ENCODE results near the gene SNAPIN. TPM values are rescaled to one million over a fixed set of nuclear protein-coding genes. Genes with fewer than 3 reads are reported as not detected.

The SNAPIN gene
- polyA plus RNA-seq, 3 donors: 30.7 to 141 (median 135) TPM

GRCh38 chr1:153635872-153636271, 22.6 kb upstream of the SNAPIN start:
- Mint-ChIP-seq H3K27ac (peak overlapping the region in 2 of 7 donors; percentile 32 to 59), H3K27me3 (ENCODE audit: low read depth in 3 of 3) (peaks cover 0 to 2% (median 0%) of the 10 kb centered on the region in 3 donors), H3K9me3 (no peaks in the 10 kb centered on the region), H3K4me3 (peak overlapping the region in 1 of 2 donors; percentile 42), H3K36me3 (peaks cover 40 to 57% of the 10 kb centered on the region in 2 donors), H3K4me1 (peaks cover 27% of the 10 kb centered on the region)
- DNase-seq: no peak
- H3K9ac ChIP-seq (ENCODE audit: insufficient read depth, low read length, poor library complexity, severe bottlenecking): no peak overlapping the region
- H3K27ac ChIP-seq (ENCODE audit: low read depth in 1 of 2, low read length in 2 of 2): no peak overlapping the region
- peaks cover 61% of the 10 kb centered on the region for H4K20me1 ChIP-seq (ENCODE audit: insufficient read depth, low read length)
- intact Hi-C loops (cut with micrococcal nuclease): no loop called here
- no peak overlapping the region for H3K4me3 ChIP-seq (replicated peaks in 1 of 3; ENCODE audit: low read depth in 2 of 3, low read length in 3 of 3)
- no peak overlapping the region for H2AFZ ChIP-seq (ENCODE audit: insufficient read depth, low read depth, low read length, poor library complexity, severe bottlenecking)
- 100% methylated on average over 3 of the region's 7 CpGs for WGBS (ENCODE audit: insufficient coverage)
- no peak for TF ChIP-seq CTCF (IDR thresholded peaks at IDR 0.05)
- H3K4me1 ChIP-seq (ENCODE audit: control insufficient read depth in 1 of 2, insufficient read depth in 2 of 2, low read length in 2 of 2): peaks cover 20 to 40% of the 10 kb centered on the region in 2 donors
- H3K27me3 ChIP-seq (ENCODE audit: control insufficient read depth in 2 of 2, insufficient read depth in 2 of 2, low read length in 2 of 2): no peaks in the 10 kb centered on the region
- peaks cover 68% of the 10 kb centered on the region for H3K79me2 ChIP-seq (ENCODE audit: insufficient read depth, low read length)
- peaks cover 49 to 51% of the 10 kb centered on the region in 2 donors for H3K36me3 ChIP-seq (replicated peaks in 1 of 2; ENCODE audit: control insufficient read depth in 1 of 2, insufficient read depth in 2 of 2, low read length in 2 of 2)
- H3K9me3 ChIP-seq (replicated peaks in 1 of 2; ENCODE audit: control insufficient read depth in 1 of 2, insufficient read depth in 1 of 2, low read length in 2 of 2): no peaks in the 10 kb centered on the region
- peak overlapping the region; percentile 11 for H3K4me2 ChIP-seq (replicated peaks; ENCODE audit: extremely low read depth, low read length, poor library complexity, severe bottlenecking)

- intact Hi-C loops (cut with micrococcal nuclease): no loop called here
Observed at GRCh38 chr1:153636312-153636711, 22.2 kb upstream of the SNAPIN start.

More at GRCh38 chr1:153636312-153636711, 22.2 kb upstream of the SNAPIN start:
- Histone ChIP-seq H3K9ac (ENCODE audit: insufficient read depth, low read length, poor library complexity, severe bottlenecking) (no peak overlapping the region), H3K79me2 (ENCODE audit: insufficient read depth, low read length) (peaks cover 72% of the 10 kb centered on the region), H3K4me3 (replicated peaks in 1 of 3; ENCODE audit: low read depth in 2 of 3, low read length in 3 of 3) (no peak overlapping the region), H3K36me3 (replicated peaks in 1 of 2; ENCODE audit: control insufficient read depth in 1 of 2, insufficient read depth in 2 of 2, low read length in 2 of 2) (peaks cover 54 to 56% of the 10 kb centered on the region in 2 donors), H4K20me1 (ENCODE audit: insufficient read depth, low read length) (peaks cover 65% of the 10 kb centered on the region), H3K4me1 (ENCODE audit: control insufficient read depth in 1 of 2, insufficient read depth in 2 of 2, low read length in 2 of 2) (peaks cover 20 to 36% of the 10 kb centered on the region in 2 donors), H3K27me3 (ENCODE audit: control insufficient read depth in 2 of 2, insufficient read depth in 2 of 2, low read length in 2 of 2) (no peaks in the 10 kb centered on the region), H3K27ac (ENCODE audit: low read depth in 1 of 2, low read length in 2 of 2) (no peak overlapping the region), H3K4me2 (replicated peaks; ENCODE audit: extremely low read depth, low read length, poor library complexity, severe bottlenecking) (no peak overlapping the region), H2AFZ (ENCODE audit: insufficient read depth, low read depth, low read length, poor library complexity, severe bottlenecking) (no peak overlapping the region), H3K9me3 (replicated peaks in 1 of 2; ENCODE audit: control insufficient read depth in 1 of 2, insufficient read depth in 1 of 2, low read length in 2 of 2) (no peaks in the 10 kb centered on the region)
- H3K4me3 Mint-ChIP-seq: no peak overlapping the region
- DNase-seq: no peak
- H3K36me3 Mint-ChIP-seq: peaks cover 44 to 62% of the 10 kb centered on the region in 2 donors
- H3K27me3 Mint-ChIP-seq (ENCODE audit: low read depth in 3 of 3): peaks cover 0 to 2% (median 0%) of the 10 kb centered on the region in 3 donors
- H3K4me1 Mint-ChIP-seq: peaks cover 26% of the 10 kb centered on the region
- no peak overlapping the region for H3K27ac Mint-ChIP-seq
- no peak for TF ChIP-seq CTCF (IDR thresholded peaks at IDR 0.05)
- 100% methylated on average over 1 of the region's 9 CpGs for WGBS (ENCODE audit: insufficient coverage)
- H3K9me3 Mint-ChIP-seq: no peaks in the 10 kb centered on the region
